ENCODE measurements around the gene LRIG2. TPM values are rescaled to one million over a fixed set of nuclear protein-coding genes. Genes with fewer than 3 reads are reported as not detected.
A peak's percentile ranks its signal among the peaks of the same experiment; 100 is the strongest.

The LRIG2 gene
- total and polyA plus RNA-seq, 2 of the 13 experiments (the other 11 are each of a cell fraction or from before 2014, with no cell fraction given), result 8.1 to 12.2 TPM

DNA sequence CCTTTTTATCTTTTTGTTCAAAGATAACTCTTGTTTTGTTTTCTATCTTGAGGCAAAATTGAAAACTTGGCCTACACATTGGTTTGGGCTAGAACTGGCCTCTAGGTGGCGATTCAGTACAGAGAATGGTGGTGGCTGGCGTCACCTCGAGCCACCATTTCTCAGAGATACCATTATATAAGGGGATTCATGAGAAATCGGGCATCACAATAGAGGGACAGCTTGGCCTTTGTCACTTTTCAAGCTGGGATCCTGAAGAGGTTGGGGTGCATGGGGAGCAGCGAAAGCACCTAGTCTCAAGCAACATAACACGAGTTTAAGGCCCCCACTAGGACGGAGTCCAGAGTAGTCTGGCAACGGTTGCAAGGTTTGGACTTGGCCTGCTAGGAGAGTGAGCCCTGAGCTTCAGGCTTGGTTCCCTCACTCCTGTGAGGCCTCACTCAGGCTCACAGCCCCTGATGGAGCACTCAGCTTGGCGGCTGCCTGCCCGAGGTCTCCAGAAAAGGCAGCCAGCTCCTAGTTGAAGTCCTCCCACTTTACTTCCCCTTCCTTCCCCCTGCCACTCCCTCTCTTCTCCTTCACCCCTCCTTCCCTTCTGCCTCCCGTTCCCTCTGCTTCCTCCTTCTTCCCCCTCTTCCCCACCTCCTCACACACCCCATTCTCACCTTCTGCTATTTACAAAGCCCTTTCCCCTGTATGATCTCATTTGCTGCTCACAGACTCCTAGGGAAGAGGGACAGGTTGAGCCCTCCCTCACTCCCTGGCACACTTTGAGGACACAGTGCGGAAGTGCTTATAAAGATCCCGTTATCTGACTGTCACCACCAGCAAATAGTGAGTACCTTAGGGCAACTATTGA lies 67.8 kb downstream of the LRIG2 start (continued):
- TF ChIP-seq, protein P1, sequence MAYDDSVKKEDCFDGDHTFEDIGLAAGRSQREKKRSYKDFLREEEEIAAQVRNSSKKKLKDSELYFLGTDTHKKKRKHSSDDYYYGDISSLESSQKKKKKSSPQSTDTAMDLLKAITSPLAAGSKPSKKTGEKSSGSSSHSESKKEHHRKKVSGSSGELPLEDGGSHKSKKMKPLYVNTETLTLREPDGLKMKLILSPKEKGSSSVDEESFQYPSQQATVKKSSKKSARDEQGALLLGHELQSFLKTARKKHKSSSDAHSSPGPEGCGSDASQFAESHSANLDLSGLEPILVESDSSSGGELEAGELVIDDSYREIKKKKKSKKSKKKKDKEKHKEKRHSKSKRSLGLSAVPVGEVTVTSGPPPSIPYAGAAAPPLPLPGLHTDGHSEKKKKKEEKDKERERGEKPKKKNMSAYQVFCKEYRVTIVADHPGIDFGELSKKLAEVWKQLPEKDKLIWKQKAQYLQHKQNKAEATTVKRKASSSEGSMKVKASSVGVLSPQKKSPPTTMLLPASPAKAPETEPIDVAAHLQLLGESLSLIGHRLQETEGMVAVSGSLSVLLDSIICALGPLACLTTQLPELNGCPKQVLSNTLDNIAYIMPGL (CRISPR knock-in tag; IDR thresholded peaks at IDR 0.05; ENCODE audit: borderline replicate concordance in 1 of 2, low read depth in 1 of 2), result peak; percentile 26 to 72; a peak in 2 of 4 replicates
- TF ChIP-seq RAD21 (CRISPR knock-in tag; IDR thresholded peaks at IDR 0.05), result peak; percentile 91
- peak; percentile 57 for TF ChIP-seq CEBPG (CRISPR knock-in tag; IDR thresholded peaks at IDR 0.05)
- no peak for TF ChIP-seq ZFAT (CRISPR knock-in tag; conservative IDR thresholded peaks at IDR 0.05)
- TF ChIP-seq GATAD2A (CRISPR knock-in tag; IDR thresholded peaks at IDR 0.05), result peak; percentile 45; the same call in 1 of the 2 replicates
- TF ChIP-seq SAP130 (CRISPR knock-in tag; IDR thresholded peaks at IDR 0.05; ENCODE audit: low read depth), result 0 out of 2 replicates have a peak, but pooled peaks have one; percentile 22
- TF ChIP-seq WIZ (CRISPR knock-in tag; IDR thresholded peaks at IDR 0.05), result no peak
- peak; percentile 43; the same call in 1 of the 2 replicates for TF ChIP-seq ZNF746 (CRISPR knock-in tag; IDR thresholded peaks at IDR 0.05)
- TF ChIP-seq, protein P2, sequence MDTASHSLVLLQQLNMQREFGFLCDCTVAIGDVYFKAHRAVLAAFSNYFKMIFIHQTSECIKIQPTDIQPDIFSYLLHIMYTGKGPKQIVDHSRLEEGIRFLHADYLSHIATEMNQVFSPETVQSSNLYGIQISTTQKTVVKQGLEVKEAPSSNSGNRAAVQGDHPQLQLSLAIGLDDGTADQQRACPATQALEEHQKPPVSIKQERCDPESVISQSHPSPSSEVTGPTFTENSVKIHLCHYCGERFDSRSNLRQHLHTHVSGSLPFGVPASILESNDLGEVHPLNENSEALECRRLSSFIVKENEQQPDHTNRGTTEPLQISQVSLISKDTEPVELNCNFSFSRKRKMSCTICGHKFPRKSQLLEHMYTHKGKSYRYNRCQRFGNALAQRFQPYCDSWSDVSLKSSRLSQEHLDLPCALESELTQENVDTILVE (CRISPR knock-in tag; IDR thresholded peaks at IDR 0.05), result no peak; the same call in 1 of the 2 replicates
- TF ChIP-seq CBX5 (CRISPR knock-in tag; IDR thresholded peaks at IDR 0.05; ENCODE audit: borderline replicate concordance), result peak; percentile 42; the same call in 1 of the 2 replicates
- TF ChIP-seq ZNF256 (CRISPR knock-in tag; conservative IDR thresholded peaks at IDR 0.05), result no peak
- TF ChIP-seq XRCC5 (optimal IDR thresholded peaks at IDR 0.05; ENCODE audit: low read length), result no peak
- peak; percentile 91 for TF ChIP-seq SMC3 (IDR thresholded peaks at IDR 0.05; ENCODE audit: low read length)
- TF ChIP-seq, protein P3, sequence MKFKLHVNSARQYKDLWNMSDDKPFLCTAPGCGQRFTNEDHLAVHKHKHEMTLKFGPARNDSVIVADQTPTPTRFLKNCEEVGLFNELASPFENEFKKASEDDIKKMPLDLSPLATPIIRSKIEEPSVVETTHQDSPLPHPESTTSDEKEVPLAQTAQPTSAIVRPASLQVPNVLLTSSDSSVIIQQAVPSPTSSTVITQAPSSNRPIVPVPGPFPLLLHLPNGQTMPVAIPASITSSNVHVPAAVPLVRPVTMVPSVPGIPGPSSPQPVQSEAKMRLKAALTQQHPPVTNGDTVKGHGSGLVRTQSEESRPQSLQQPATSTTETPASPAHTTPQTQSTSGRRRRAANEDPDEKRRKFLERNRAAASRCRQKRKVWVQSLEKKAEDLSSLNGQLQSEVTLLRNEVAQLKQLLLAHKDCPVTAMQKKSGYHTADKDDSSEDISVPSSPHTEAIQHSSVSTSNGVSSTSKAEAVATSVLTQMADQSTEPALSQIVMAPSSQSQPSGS (CRISPR knock-in tag; IDR thresholded peaks at IDR 0.05), result peak; percentile 42; the same call in 1 of the 2 replicates
- no peak for TF ChIP-seq ZNF329 (CRISPR knock-in tag; IDR thresholded peaks at IDR 0.05; ENCODE audit: low read depth)
- TF ChIP-seq, protein P4, sequence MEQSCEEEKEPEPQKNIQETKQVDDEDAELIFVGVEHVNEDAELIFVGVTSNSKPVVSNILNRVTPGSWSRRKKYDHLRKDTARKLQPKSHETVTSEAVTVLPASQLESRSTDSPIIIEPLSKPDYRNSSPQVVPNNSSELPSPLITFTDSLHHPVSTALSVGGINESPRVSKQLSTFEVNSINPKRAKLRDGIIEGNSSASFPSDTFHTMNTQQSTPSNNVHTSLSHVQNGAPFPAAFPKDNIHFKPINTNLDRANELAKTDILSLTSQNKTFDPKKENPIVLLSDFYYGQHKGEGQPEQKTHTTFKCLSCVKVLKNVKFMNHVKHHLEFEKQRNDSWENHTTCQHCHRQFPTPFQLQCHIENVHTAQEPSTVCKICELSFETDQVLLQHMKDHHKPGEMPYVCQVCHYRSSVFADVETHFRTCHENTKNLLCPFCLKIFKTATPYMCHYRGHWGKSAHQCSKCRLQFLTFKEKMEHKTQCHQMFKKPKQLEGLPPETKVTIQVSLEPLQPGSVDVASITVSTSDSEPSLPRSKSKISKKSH (CRISPR knock-in tag; IDR thresholded peaks at IDR 0.05; ENCODE audit: borderline replicate concordance), result no peak
- TF ChIP-seq, protein P5, sequence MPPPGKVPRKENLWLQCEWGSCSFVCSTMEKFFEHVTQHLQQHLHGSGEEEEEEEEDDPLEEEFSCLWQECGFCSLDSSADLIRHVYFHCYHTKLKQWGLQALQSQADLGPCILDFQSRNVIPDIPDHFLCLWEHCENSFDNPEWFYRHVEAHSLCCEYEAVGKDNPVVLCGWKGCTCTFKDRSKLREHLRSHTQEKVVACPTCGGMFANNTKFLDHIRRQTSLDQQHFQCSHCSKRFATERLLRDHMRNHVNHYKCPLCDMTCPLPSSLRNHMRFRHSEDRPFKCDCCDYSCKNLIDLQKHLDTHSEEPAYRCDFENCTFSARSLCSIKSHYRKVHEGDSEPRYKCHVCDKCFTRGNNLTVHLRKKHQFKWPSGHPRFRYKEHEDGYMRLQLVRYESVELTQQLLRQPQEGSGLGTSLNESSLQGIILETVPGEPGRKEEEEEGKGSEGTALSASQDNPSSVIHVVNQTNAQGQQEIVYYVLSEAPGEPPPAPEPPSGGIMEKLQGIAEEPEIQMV (CRISPR knock-in tag; IDR thresholded peaks at IDR 0.05; ENCODE audit: low read depth), result no peak
- TF ChIP-seq, protein P6, sequence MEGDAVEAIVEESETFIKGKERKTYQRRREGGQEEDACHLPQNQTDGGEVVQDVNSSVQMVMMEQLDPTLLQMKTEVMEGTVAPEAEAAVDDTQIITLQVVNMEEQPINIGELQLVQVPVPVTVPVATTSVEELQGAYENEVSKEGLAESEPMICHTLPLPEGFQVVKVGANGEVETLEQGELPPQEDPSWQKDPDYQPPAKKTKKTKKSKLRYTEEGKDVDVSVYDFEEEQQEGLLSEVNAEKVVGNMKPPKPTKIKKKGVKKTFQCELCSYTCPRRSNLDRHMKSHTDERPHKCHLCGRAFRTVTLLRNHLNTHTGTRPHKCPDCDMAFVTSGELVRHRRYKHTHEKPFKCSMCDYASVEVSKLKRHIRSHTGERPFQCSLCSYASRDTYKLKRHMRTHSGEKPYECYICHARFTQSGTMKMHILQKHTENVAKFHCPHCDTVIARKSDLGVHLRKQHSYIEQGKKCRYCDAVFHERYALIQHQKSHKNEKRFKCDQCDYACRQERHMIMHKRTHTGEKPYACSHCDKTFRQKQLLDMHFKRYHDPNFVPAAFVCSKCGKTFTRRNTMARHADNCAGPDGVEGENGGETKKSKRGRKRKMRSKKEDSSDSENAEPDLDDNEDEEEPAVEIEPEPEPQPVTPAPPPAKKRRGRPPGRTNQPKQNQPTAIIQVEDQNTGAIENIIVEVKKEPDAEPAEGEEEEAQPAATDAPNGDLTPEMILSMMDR (CRISPR knock-in tag; IDR thresholded peaks at IDR 0.05), result peak; percentile 93
- TF ChIP-seq RFX5 (IDR thresholded peaks at IDR 0.05; ENCODE audit: low read depth, low read length), result peak; percentile 32; the same call in 1 of the 2 replicates
- 0 out of 2 replicates have a peak, but pooled peaks have one; percentile 61 for TF ChIP-seq ZNF274 (CRISPR knock-in tag; IDR thresholded peaks at IDR 0.05)

Measured in HepG2 (cell line).